Colonic mucosa (tissue), 4 donors: ENCODE results near the gene FNDC3B. TPM values are rescaled to one million over a fixed set of nuclear protein-coding genes. Genes with fewer than 3 reads are reported as not detected.
A peak's percentile ranks its signal among the peaks of the same experiment; 100 is the strongest.
"Not testable (repeated sequence)": the region's sequence is repeated elsewhere in the genome, so short reads cannot be mapped to it uniquely, and the experiment has no call there.

Experiments used
- DNase-seq: peaks from one replicate; pipeline ENCODE4 v3.0.0-alpha.2; 2020
- H3K27ac ChIP-seq: fragments of 200-600 bp; one replicate; pipeline ENCODE4 v1.8.0; 2021
- H3K27me3 ChIP-seq: fragments of 200-600 bp; one replicate; pipeline ENCODE4 v1.8.0; 2021
- H3K36me3 ChIP-seq: fragments of 200-600 bp; one replicate; pipeline ENCODE4 v1.8.0; 2021
- H3K4me1 ChIP-seq: fragments of 200-600 bp; one replicate; pipeline ENCODE4 v1.8.0; 2021; ENCODE audit warnings: mild to moderate bottlenecking
- H3K4me3 ChIP-seq: fragments of 200-600 bp; one replicate; pipeline ENCODE4 v1.8.0; 2021
- H3K9ac ChIP-seq, 2 donors: one replicate each; pipeline ENCODE4 v1.7.0; 2013; ENCODE audit warnings: control low read depth in 2 of 2, low read depth in 2 of 2, low read length in 2 of 2
- H3K9me3 ChIP-seq: fragments of 200-600 bp; one replicate; pipeline ENCODE4 v1.8.0; 2021
- CTCF ChIP-seq: fragments of 200-600 bp; IDR thresholded peaks from one replicate; pipeline ENCODE4 v1.8.0; 2022; ENCODE audit warnings: antibody characterized with exemption, mild to moderate bottlenecking
- intact Hi-C: fragments of 100-400 bp; cut with DNase I; formaldehyde crosslinking; loops from one replicate; pipeline ENCODE4 v1.14.1; 2022
- total RNA-seq, 2 donors: library from RNA; stranded (reverse); fragmentation: NEBNext Ultra II Directional in 1 of 2; extraction: Animal tissue kit (Norgen Biotek cat#: 25700) in 1 of 2; gene quantifications; one replicate each; pipeline ENCODE4 v1.2.1, GENCODE V29; 2021
- donor health status: healthy.
- donor health status: DM: no; HTN: no; CAD: no.
- donor health status: DM: no; HTN: no; CAD: no.

The FNDC3B gene
- total RNA-seq, 2 donors from 2014 or later, result 66.7 to 142 TPM

GRCh38 chr3:172038798-172039435 lies 461 bp upstream of the FNDC3B start:
- Histone ChIP-seq H3K9ac (peak overlapping the region; percentile 92 to 96), H3K4me3 (peak overlapping the region; percentile 87), H3K27me3 (no peaks in the 10 kb centered on the region), H3K4me1 (peaks cover 7% of the 10 kb centered on the region), H3K9me3 (no peaks in the 10 kb centered on the region), H3K36me3 (no peaks in the 10 kb centered on the region), H3K27ac (peak overlapping the region; percentile 99)
- TF ChIP-seq CTCF, result no peak
- intact Hi-C loops, result loop anchor here (10.0 kb wide), 1 partner anchor 276 kb away; no protein-coding TSS in a partner anchor
- no peak for DNase-seq

- peak; percentile 79 for DNase-seq
- Histone ChIP-seq H3K27me3 (no peaks in the 10 kb centered on the region), H3K4me3 (peak overlapping the region; percentile 87), H3K27ac (peak overlapping the region; percentile 99), H3K4me1 (peaks cover 7% of the 10 kb centered on the region), H3K9me3 (no peaks in the 10 kb centered on the region), H3K9ac (peak overlapping the region; percentile 92 to 96), H3K36me3 (no peaks in the 10 kb centered on the region)
- peak; percentile 18 for TF ChIP-seq CTCF
- intact Hi-C loops, result no loop called here
Observed at GRCh38 chr3:172040078-172040980, 951 bp downstream of the FNDC3B start.

- intact Hi-C loops, result no loop called here
Observed at GRCh38 chr3:172040981-172041963, 1.9 kb downstream of the FNDC3B start.

GRCh38 chr3:172042136-172042662 lies 2.8 kb downstream of the FNDC3B start:
- H3K9me3 ChIP-seq, result no peaks in the 10 kb centered on the region
- H3K27ac ChIP-seq, result peak overlapping the region; percentile 99
- H3K9ac ChIP-seq, result peak overlapping the region in 1 of 2 donors; percentile 92
- H3K4me3 ChIP-seq, result peak overlapping the region; percentile 87
- no peaks in the 10 kb centered on the region for H3K36me3 ChIP-seq
- H3K4me1 ChIP-seq, result peaks cover 7% of the 10 kb centered on the region
- TF ChIP-seq CTCF, result no peak
- intact Hi-C loops, result no loop called here
- H3K27me3 ChIP-seq, result no peaks in the 10 kb centered on the region
- no peak for DNase-seq

More at GRCh38 chr3:172040981-172041963, 1.9 kb downstream of the FNDC3B start:
- Histone ChIP-seq H3K27me3 (no peaks in the 10 kb centered on the region), H3K9ac (peak overlapping the region; percentile 92 to 96), H3K9me3 (no peaks in the 10 kb centered on the region), H3K4me1 (peaks cover 7% of the 10 kb centered on the region), H3K4me3 (peak overlapping the region; percentile 87), H3K36me3 (no peaks in the 10 kb centered on the region), H3K27ac (peak overlapping the region; percentile 99)
- DNase-seq, result peak; percentile 68
- no peak for TF ChIP-seq CTCF

- H3K4me1 ChIP-seq, H3K27me3 ChIP-seq, H3K36me3 ChIP-seq, H3K9me3 ChIP-seq, intact Hi-C loops, DNase-seq, H3K9ac ChIP-seq, H3K4me3 ChIP-seq: not testable (repeated sequence)
- H3K27ac ChIP-seq, result peak overlapping the region; percentile 99
Observed at GRCh38 chr3:172042663-172043179, 3.3 kb downstream of the FNDC3B start.
